SK-N-SH (cell line): ENCODE data around the gene ZBTB46. TPM values are rescaled to one million over a fixed set of nuclear protein-coding genes. Genes with fewer than 3 reads are reported as not detected.

Experiments
- CTCF ChIA-PET: fragments of 300-600, 350-600 bp; formaldehyde crosslinking; extraction: SDS; loops from one replicate; lab custom pipeline; 2021; lab: Yijun Ruan, JAX
- POLR2A ChIA-PET: fragments of 350-600 bp; sonication (Branson Sonifier 250); formaldehyde crosslinking; extraction: SDS; loops from one replicate; lab custom pipeline; 2020; ENCODE audit warnings: antibody characterized with exemption, inconsistent platforms; lab: Yijun Ruan, JAX
- DNase-seq: peaks from one replicate; pipeline ENCODE4 v3.0.0; 2012
- H2AFZ ChIP-seq: fragments of 200-600 bp; sonication (generic); 2 replicates; pipeline ENCODE4 v1.8.1; 2016; ENCODE audit warnings: antibody characterized with exemption, mild to moderate bottlenecking, low read depth
- H3F3A ChIP-seq: fragments of 200-600 bp; sonication (generic); replicated peaks from 2 replicates; pipeline ENCODE3; 2016; ENCODE audit warnings: antibody characterized with exemption, mild to moderate bottlenecking; ENCODE audit not compliant: insufficient read depth
- H3K27ac ChIP-seq, 2 experiments: fragments of 200-500 bp in 1 of 2; fragments of 200-600 bp in 1 of 2; sonication (Bioruptor generic) in 1 of 2; sonication (generic), shearing (Covaris generic) in 1 of 2; 2 replicates each; pipeline versions ENCODE4 v1.5.1 to v1.6.1; 2014 to 2016; ENCODE audit warnings: low read depth in 2 of 2, inconsistent platforms in 1 of 2, low read length in 1 of 2, mild to moderate bottlenecking in 1 of 2, mixed read lengths in 1 of 2
- H3K27me3 ChIP-seq: fragments of 200-600 bp; sonication (generic), shearing (Covaris generic); 2 replicates; pipeline ENCODE4 v1.6.1; 2016; ENCODE audit warnings: mixed run types; ENCODE audit not compliant: insufficient read depth
- H3K36me3 ChIP-seq, 2 experiments: fragments of 200-500 bp in 1 of 2; fragments of 200-600 bp in 1 of 2; sonication (Bioruptor generic) in 1 of 2; sonication (generic) in 1 of 2; replicated peaks in 1 of 2; 2 replicates each; pipeline versions ENCODE3 to v1.5.1; 2014 to 2016; ENCODE audit warnings: low read length in 1 of 2, mild to moderate bottlenecking in 1 of 2; ENCODE audit not compliant: insufficient read depth in 2 of 2, control insufficient read depth in 1 of 2
- H3K4me1 ChIP-seq, 2 experiments: fragments of 200-500 bp in 1 of 2; fragments of 200-600 bp in 1 of 2; sonication (Bioruptor generic) in 1 of 2; sonication (generic), shearing (Covaris generic) in 1 of 2; 2 replicates each; pipeline versions ENCODE4 v1.5.1 to v1.6.1; 2014 to 2016; ENCODE audit warnings: low read depth in 1 of 2, low read length in 1 of 2, mixed run types in 1 of 2; ENCODE audit not compliant: insufficient read depth in 2 of 2, control insufficient read depth in 1 of 2
- H3K4me2 ChIP-seq: fragments of 200-600 bp; sonication (generic), shearing (Covaris generic); 2 replicates; pipeline ENCODE4 v1.6.1; 2017; ENCODE audit warnings: mixed run types
- H3K4me3 ChIP-seq, 2 experiments: fragments of 200-500 bp in 1 of 2; fragments of 200-600 bp in 1 of 2; sonication (Bioruptor generic) in 1 of 2; sonication (generic), shearing (Covaris generic) in 1 of 2; 2 replicates each; pipeline versions ENCODE4 v1.5.1 to v1.8.1; 2014 to 2016; ENCODE audit warnings: low read depth in 2 of 2, inconsistent platforms in 1 of 2, low read length in 1 of 2, mild to moderate bottlenecking in 1 of 2, mixed read lengths in 1 of 2, moderate library complexity in 1 of 2
- H3K79me2 ChIP-seq: fragments of 200-600 bp; sonication (generic); 2 replicates; pipeline ENCODE4 v1.8.1; 2017; ENCODE audit warnings: mild to moderate bottlenecking; ENCODE audit not compliant: insufficient read depth
- H3K9ac ChIP-seq: fragments of 200-600 bp; sonication (generic); 2 replicates; pipeline ENCODE4 v1.6.1; 2017; ENCODE audit warnings: mixed run types
- H3K9me2 ChIP-seq: fragments of 200-600 bp; sonication (generic); 2 replicates; pipeline ENCODE4 v1.6.1; 2017; ENCODE audit warnings: mixed run types
- H3K9me3 ChIP-seq: fragments of 200-600 bp; sonication (generic); 2 replicates; pipeline ENCODE4 v1.6.1; 2017; ENCODE audit warnings: mixed run types, mild to moderate bottlenecking, moderate library complexity
- H4K20me1 ChIP-seq: fragments of 200-600 bp; sonication (generic); 2 replicates; pipeline ENCODE4 v1.6.1; 2017; ENCODE audit warnings: mild to moderate bottlenecking, mixed run types; ENCODE audit not compliant: insufficient read depth
- CHD2 ChIP-seq: fragments of 150-350 bp; IDR thresholded peaks from 2 replicates; pipeline ENCODE4 v1.6.1; 2018; ENCODE audit warnings: low read length; ENCODE audit not compliant: partially characterized antibody
- CTCF ChIP-seq: fragments of 200-600 bp; sonication (generic); IDR thresholded peaks from 2 replicates; pipeline ENCODE4 v1.6.1; 2017; ENCODE audit warnings: antibody characterized with exemption, mild to moderate bottlenecking, moderate library complexity
- ELF1 ChIP-seq: IDR thresholded peaks from 2 replicates; pipeline ENCODE4 v1.4.0; 2012
- EZH2phosphoT487 ChIP-seq: fragments of 200-600 bp; sonication (generic); IDR thresholded peaks from 2 replicates; pipeline ENCODE4 v1.6.1; 2017; ENCODE audit warnings: low read depth, mixed run types, mild to moderate bottlenecking, antibody characterized with exemption, moderate library complexity, borderline replicate concordance
- FOXJ3 ChIP-seq: sonication (generic); formaldehyde crosslinking; IDR thresholded peaks from 2 replicates; pipeline ENCODE4 v1.5.1; 2020; ENCODE audit warnings: mild to moderate bottlenecking, missing genetic modification reagents
- FOXM1 ChIP-seq: IDR thresholded peaks from 2 replicates; pipeline ENCODE4 v1.4.0; 2012; ENCODE audit warnings: low read depth, mild to moderate bottlenecking
- GATA2 ChIP-seq: sonication (generic); formaldehyde crosslinking; IDR thresholded peaks from 2 replicates; pipeline ENCODE4 v1.5.0; 2020; ENCODE audit warnings: mild to moderate bottlenecking, missing genetic modification reagents
- IRF3 ChIP-seq: fragments of 150-350 bp; IDR thresholded peaks from 2 replicates; pipeline ENCODE4 v1.6.1; 2016; ENCODE audit warnings: mild to moderate bottlenecking, low read depth, low read length
- MAX ChIP-seq: IDR thresholded peaks from 2 replicates; pipeline ENCODE4 v1.4.0; 2012; ENCODE audit warnings: low read depth
- RAD21 ChIP-seq: IDR thresholded peaks from 2 replicates; pipeline ENCODE4 v1.6.1; 2012; ENCODE audit warnings: mild to moderate bottlenecking, low read length
- RCOR1 ChIP-seq: fragments of 150-350 bp; IDR thresholded peaks from 2 replicates; pipeline ENCODE4 v1.6.1; 2017; ENCODE audit warnings: antibody characterized with exemption, low read length
- RXRA ChIP-seq: IDR thresholded peaks from 2 replicates; pipeline ENCODE4 v1.4.0; 2012; ENCODE audit warnings: low read depth, mild to moderate bottlenecking, borderline replicate concordance
- SMC3 ChIP-seq: IDR thresholded peaks from 2 replicates; pipeline ENCODE4 v1.6.1; 2012; ENCODE audit warnings: low read depth, low read length, improper control_type of control experiment
- TAF1 ChIP-seq: IDR thresholded peaks from 2 replicates; pipeline ENCODE4 v1.6.1; 2012; ENCODE audit warnings: low read depth, mild to moderate bottlenecking, low read length, moderate library complexity, borderline replicate concordance
- TCF12 ChIP-seq: IDR thresholded peaks from 2 replicates; pipeline ENCODE4 v1.4.0; 2012
- TEAD4 ChIP-seq: IDR thresholded peaks from 2 replicates; pipeline ENCODE4 v1.4.0; 2012; ENCODE audit warnings: mild to moderate bottlenecking, borderline replicate concordance; ENCODE audit not compliant: insufficient read depth
- USF1 ChIP-seq: IDR thresholded peaks from 2 replicates; pipeline ENCODE4 v1.4.0; 2012; ENCODE audit warnings: low read depth, borderline replicate concordance
- YY1 ChIP-seq: IDR thresholded peaks from 2 replicates; pipeline ENCODE4 v1.4.0; 2012; ENCODE audit warnings: low read depth, mild to moderate bottlenecking
- ZBTB33 ChIP-seq: IDR thresholded peaks from 2 replicates; pipeline ENCODE4 v1.4.0; 2012; ENCODE audit warnings: low read depth, borderline replicate concordance
- WGBS: methylation state at CpG from one replicate; pipeline ENCODE4 v1.1.6; 2017; ENCODE audit warnings: low lambda C conversion rate; 5-methylcytosine and 5-hydroxymethylcytosine counted together
- polyA plus RNA-seq, 3 experiments: library from polyadenylated mRNA; depleted of rRNA; stranded (reverse); fragments of >200 nt; gene quantifications; 2 replicates each; pipeline ENCODE4 v1.2.3, GENCODE V29; 2012

Gene ZBTB46
- polyA plus RNA-seq, 1 of the 3 experiments (the other 2 are of a cell fraction): 0.15 TPM

GRCh38 chr20:63782051-63782471, 49.0 kb downstream of the ZBTB46 start (continued):
- TF ChIP-seq IRF3: no peak
- no peak for TF ChIP-seq RAD21
- no peak for TF ChIP-seq FOXJ3 (CRISPR knock-in tag)
- TF ChIP-seq MAX: no peak
- TF ChIP-seq TAF1: no peak
- no peak for TF ChIP-seq RXRA
- TF ChIP-seq ELF1: no peak
- TF ChIP-seq FOXM1: no peak
- no peak for TF ChIP-seq CHD2
- TF ChIP-seq TEAD4: no peak

- ChIA-PET POLR2A (no interaction called here), CTCF (no interaction called here)
- H3K9me2 ChIP-seq: no peaks in the 10 kb centered on the region
- no peak overlapping the region for H3K9ac ChIP-seq
- 90% methylated on average over 14 of the region's 14 CpGs for WGBS
- no peaks in the 10 kb centered on the region for H3K9me3 ChIP-seq
- no peak overlapping the region for H3K4me2 ChIP-seq
- no peaks in the 10 kb centered on the region for H3K79me2 ChIP-seq
- no peaks in the 10 kb centered on the region for H3K4me1 ChIP-seq
- H3K36me3 ChIP-seq: no peaks in the 10 kb centered on the region
- no peak for DNase-seq
- no peak overlapping the region for H3K4me3 ChIP-seq
- H3K27ac ChIP-seq: no peak overlapping the region
- H3F3A ChIP-seq: no peaks in the 10 kb centered on the region
- H3K27me3 ChIP-seq: no peaks in the 10 kb centered on the region
- H2AFZ ChIP-seq: no peak overlapping the region
- TF ChIP-seq SMC3: no peak
- no peak for TF ChIP-seq YY1
- no peaks in the 10 kb centered on the region for H4K20me1 ChIP-seq
These were observed 49.9 kb downstream of the ZBTB46 start for GRCh38 chr20:63781181-63781580.

- no peaks in the 10 kb centered on the region for H4K20me1 ChIP-seq
- 82% methylated on average over 6 of the region's 9 CpGs for WGBS
- no peak overlapping the region for H3K9ac ChIP-seq
- CTCF ChIA-PET: interaction anchor here (1.1 to 1.4 kb wide), 2 partner anchors 25 to 202 kb away, joined by 3 to 4 read pairs; no protein-coding TSS in a partner anchor
- no peaks in the 10 kb centered on the region for H3K9me3 ChIP-seq
- no peak for TF ChIP-seq CHD2
- TF ChIP-seq TCF12: no peak
- TF ChIP-seq EZH2phosphoT487: no peak
- TF ChIP-seq USF1: no peak
- no peak for TF ChIP-seq GATA2 (CRISPR knock-in tag)
- no peak for TF ChIP-seq IRF3
- no peak for TF ChIP-seq YY1
- no peak for TF ChIP-seq ZBTB33
- TF ChIP-seq CTCF: no peak
- no peak for TF ChIP-seq RCOR1
- H2AFZ ChIP-seq: no peak overlapping the region
- POLR2A ChIA-PET: interaction anchor here (1.2 kb wide), 1 partner anchor 86 kb away, joined by 3 read pairs; the partner anchor contains the start of gene TPD52L2
- no peak for DNase-seq
- H3K27ac ChIP-seq: no peak overlapping the region
- no peaks in the 10 kb centered on the region for H3F3A ChIP-seq
- peaks cover 0 to 5% of the 10 kb centered on the region in 2 experiments; a peak in 1 of 4 replicates for H3K4me1 ChIP-seq
- H3K27me3 ChIP-seq: no peaks in the 10 kb centered on the region
- no peaks in the 10 kb centered on the region for H3K79me2 ChIP-seq
- no peaks in the 10 kb centered on the region for H3K36me3 ChIP-seq
- H3K4me2 ChIP-seq: no peak overlapping the region
- no peaks in the 10 kb centered on the region for H3K9me2 ChIP-seq
- H3K4me3 ChIP-seq: no peak overlapping the region
These were observed 52.2 kb downstream of the ZBTB46 start for GRCh38 chr20:63778857-63779256.
